K562 (cell line): ENCODE measurements around the gene DROSHA. TPM values are rescaled to one million over a fixed set of nuclear protein-coding genes. Genes with fewer than 3 reads are reported as not detected.

ENCODE experiments used
- ATF3 ChIP-seq, 2 experiments: fragments of 450-650 bp in 1 of 2; sonication (generic) in 1 of 2; formaldehyde crosslinking in 1 of 2; IDR thresholded peaks in 1 of 2; conservative IDR thresholded peaks in 1 of 2; 2 replicates each; pipeline versions ENCODE4 v1.6.1 to v1.8.1; 2016 to 2023; ENCODE audit warnings: mild to moderate bottlenecking in 2 of 2, moderate library complexity in 2 of 2, inconsistent platforms in 1 of 2, missing genetic modification reagents in 1 of 2
- BHLHE40 ChIP-seq: IDR thresholded peaks from 2 replicates; pipeline ENCODE4 v1.6.1; 2011; ENCODE audit warnings: low read length, improper control_type of control experiment
- E2F1 ChIP-seq: sonication (generic); formaldehyde crosslinking; IDR thresholded peaks from 2 replicates; pipeline ENCODE4 v1.8.1; 2023; ENCODE audit warnings: mild to moderate bottlenecking, missing genetic modification reagents, moderate library complexity
- ELF2 ChIP-seq: fragments of 250-450 bp; sonication (Bioruptor Pico); IDR thresholded peaks from 2 replicates; pipeline ENCODE4 v1.5.0; 2021; ENCODE audit warnings: mild to moderate bottlenecking
- ELK1 ChIP-seq: sonication (generic); formaldehyde crosslinking; IDR thresholded peaks from 2 replicates; pipeline ENCODE4 v1.8.1; 2022; ENCODE audit warnings: missing genetic modification reagents
- HMG20A ChIP-seq: fragments of 450-650 bp; formaldehyde crosslinking; conservative IDR thresholded peaks from 2 replicates; pipeline ENCODE4 v1.4.0; 2020; ENCODE audit warnings: mild to moderate bottlenecking, mixed read lengths
- MAX ChIP-seq: sonication (generic); formaldehyde crosslinking; IDR thresholded peaks from 2 replicates; pipeline ENCODE4 v1.9.0; 2022; ENCODE audit warnings: mild to moderate bottlenecking, missing genetic modification reagents
- MAZ ChIP-seq, 2 experiments: fragments of 450-650 bp in 1 of 2; sonication (generic) in 1 of 2; formaldehyde crosslinking; IDR thresholded peaks in 1 of 2; conservative IDR thresholded peaks in 1 of 2; 2 replicates each; pipeline versions ENCODE4 v1.4.0 to v1.5.0; 2020; ENCODE audit warnings: mild to moderate bottlenecking in 1 of 2, missing genetic modification reagents in 1 of 2
- MLLT1 ChIP-seq, 2 experiments: fragments of 450-650 bp; IDR thresholded peaks; 2 replicates each; pipeline ENCODE4 v1.6.1; 2016
- MTA2 ChIP-seq: fragments of 450-650 bp; IDR thresholded peaks from 2 replicates; pipeline ENCODE4 v1.6.1; 2016; ENCODE audit warnings: low read depth
- NFE2 ChIP-seq: IDR thresholded peaks from 2 replicates; pipeline ENCODE4 v1.6.1; 2014; ENCODE audit warnings: antibody characterized with exemption, low read depth
- SRF ChIP-seq, 2 experiments: fragments of 250-450, 450-650 bp in 1 of 2; sonication (Bioruptor Pico) in 1 of 2; sonication (generic) in 1 of 2; formaldehyde crosslinking; IDR thresholded peaks; 2 replicates each; pipeline versions ENCODE4 v1.5.0 to v1.5.1; 2020 to 2022; ENCODE audit warnings: mild to moderate bottlenecking in 1 of 2, missing genetic modification reagents in 1 of 2
- TEAD4 ChIP-seq, 2 experiments: sonication (generic) in 1 of 2; formaldehyde crosslinking in 1 of 2; IDR thresholded peaks; 2 replicates each; pipeline versions ENCODE4 v1.6.1 to v1.8.0; 2012 to 2022; ENCODE audit warnings: borderline replicate concordance in 1 of 2, inconsistent platforms in 1 of 2, low read length in 1 of 2, mild to moderate bottlenecking in 1 of 2, missing genetic modification reagents in 1 of 2
- UBTF ChIP-seq, 2 experiments: IDR thresholded peaks; 2 replicates each; pipeline ENCODE4 v1.6.1; 2012; ENCODE audit warnings: improper control_type of control experiment in 2 of 2, low read depth in 2 of 2, low read length in 2 of 2, borderline replicate concordance in 1 of 2
- WHSC1 ChIP-seq: IDR thresholded peaks from one replicate; pipeline ENCODE4 v1.6.1; 2012; ENCODE audit warnings: low read length, control low read depth, inconsistent platforms
- ZBTB12 ChIP-seq: fragments of 250-450 bp; sonication (Bioruptor Pico); IDR thresholded peaks from 2 replicates; pipeline ENCODE4 v1.4.0; 2020
- ZBTB26 ChIP-seq: fragments of 450-650 bp; formaldehyde crosslinking; IDR thresholded peaks from 2 replicates; pipeline ENCODE4 v1.4.0; 2022; ENCODE audit warnings: missing genetic modification characterization
- polyA plus RNA-seq, 8 experiments: library from polyadenylated mRNA; depleted of rRNA in 4 of 8; stranded (reverse) in 5 of 8; unstranded in 3 of 8; fragments of >200 nt; fragmentation: Nextera tagmentation in 2 of 8; fragmentation: Illumina TruSeq in 1 of 8; extraction: Ambion mirVana in 2 of 8; extraction: Trizol in 1 of 8; gene quantifications; 2 replicates each; pipeline versions ENCODE4 v1.2.1 to v1.2.3, GENCODE V29; 2011 to 2014; ENCODE audit warnings: inconsistent platforms in 1 of 8, missing spikeins in 1 of 8
- total RNA-seq, 7 experiments: library from RNA; depleted of rRNA in 6 of 7; stranded (reverse); fragments of >200 nt in 6 of 7; fragmentation: Illumina TruSeq in 2 of 7; extraction: Trizol in 2 of 7; gene quantifications; 2 replicates each; pipeline versions ENCODE4 v1.2.1 to v1.2.3, GENCODE V29; 2011 to 2021; ENCODE audit warnings: low replicate concordance in 1 of 7

DROSHA gene
- total and polyA plus RNA-seq, 9 of the 15 experiments (the other 6 are each of a cell fraction or from before 2014, with no cell fraction given), result 52.5 to 109 (median 68.9) TPM

GRCh38 chr5:31383734-31384133 is 148.2 kb downstream of the DROSHA start (continued):
- no peak for TF ChIP-seq UBTF (IDR thresholded peaks at IDR 0.05; ENCODE audit: borderline replicate concordance in 1 of 2, low read depth in 2 of 2, low read length in 2 of 2)
- no peak for TF ChIP-seq BHLHE40
- no peak for TF ChIP-seq MAZ (CRISPR knock-in tag; conservative IDR thresholded peaks at IDR 0.05 in 1 of 2, IDR thresholded peaks at IDR 0.05 in 1 of 2)
- no peak for TF ChIP-seq ELF2 (CRISPR knock-in tag)
- TF ChIP-seq MLLT1 (IDR thresholded peaks at IDR 0.05), result no peak
- no peak for TF ChIP-seq ZBTB12 (CRISPR knock-in tag)
- no peak for TF ChIP-seq E2F1
- no peak for TF ChIP-seq ELK1 (CRISPR knock-in tag)
- TF ChIP-seq SRF (CRISPR knock-in tag; IDR thresholded peaks at IDR 0.05), result no peak
- TF ChIP-seq HMG20A (CRISPR knock-in tag), result no peak
- peak; percentile 36; the same call in 1 of the 2 replicates for TF ChIP-seq NFE2
- no peak for TF ChIP-seq WHSC1
- TF ChIP-seq ZBTB26, result no peak
- no peak for TF ChIP-seq MAX (CRISPR knock-in tag)
- TF ChIP-seq ATF3 (IDR thresholded peaks at IDR 0.05), result peak; percentile 58; the same call in 1 of the 2 replicates
- no peak for TF ChIP-seq ATF3 (CRISPR knock-in tag; conservative IDR thresholded peaks at IDR 0.05)
- TF ChIP-seq MTA2, result 0 out of 2 replicates have a peak, but pooled peaks have one; percentile 10
- peak; percentile 21; the same call in 1 of the 2 replicates for TF ChIP-seq TEAD4 (IDR thresholded peaks at IDR 0.05; ENCODE audit: low read length)
- no peak for TF ChIP-seq TEAD4 (CRISPR knock-in tag; IDR thresholded peaks at IDR 0.05; ENCODE audit: borderline replicate concordance)
